C4-2B (cell line): ENCODE data around the gene KCNC1.

Experiments
- CTCF ChIP-seq: fragments of 450-650 bp; conservative IDR thresholded peaks from 2 replicates; pipeline ENCODE4 v1.5.1; 2017; ENCODE audit warnings: mild to moderate bottlenecking
- ZFX ChIP-seq: fragments of 450-650 bp; IDR thresholded peaks from 2 replicates; pipeline ENCODE4 v1.6.1; 2017

- TF ChIP-seq CTCF, result no peak
- TF ChIP-seq ZFX, result no peak
Measured at GRCh38 chr11:17796154-17796553, 61.6 kb downstream of the KCNC1 start.
